ENCODE results near the gene CCDC9B.

Gene CCDC9B

DNA sequence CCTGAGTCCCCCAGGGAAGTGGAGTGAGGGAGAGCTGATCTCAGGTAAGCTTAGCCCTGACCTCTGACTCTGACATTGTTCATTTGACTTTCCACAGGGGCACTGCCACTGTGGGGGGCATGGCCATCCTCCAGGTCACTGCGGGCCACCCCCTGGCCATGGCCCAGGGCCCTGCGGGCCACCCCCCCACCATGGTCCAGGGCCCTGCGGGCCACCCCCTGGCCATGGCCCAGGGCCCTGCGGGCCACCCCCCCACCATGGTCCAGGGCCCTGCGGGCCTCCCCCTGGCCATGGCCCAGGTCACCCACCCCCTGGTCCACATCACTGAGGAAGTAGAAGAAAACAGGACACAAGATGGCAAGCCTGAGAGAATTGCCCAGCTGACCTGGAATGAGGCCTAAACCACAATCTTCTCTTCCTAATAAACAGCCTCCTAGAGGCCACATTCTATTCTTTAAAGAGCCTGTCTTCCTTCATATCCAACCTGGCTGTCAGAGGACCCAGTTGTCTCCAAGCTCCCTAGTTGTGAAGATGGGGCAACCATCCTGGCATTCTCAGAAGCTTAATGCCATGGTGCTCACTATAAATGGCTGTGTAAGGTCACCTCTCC is 15.3 kb upstream of the CCDC9B start:
- Histone ChIP-seq H3K27ac (ENCODE audit: low read depth, low read length) (no peak overlapping the region), H3K4me3 (ENCODE audit: low read depth in 1 of 5, low read length in 5 of 5) (no peak overlapping the region), H3K9ac (ENCODE audit: low read length in 5 of 5) (no peak overlapping the region), H3K4me1 (ENCODE audit: control insufficient read depth in 5 of 5, insufficient read depth in 5 of 5, low read length in 5 of 5) (peaks cover 0 to 27% (median 24%) of the 10 kb centered on the region in 5 donors), H3K27me3 (ENCODE audit: control insufficient read depth in 5 of 5, insufficient read depth in 4 of 5, low read length in 5 of 5) (peaks cover 0 to 13% (median 0%) of the 10 kb centered on the region in 5 donors), H3K36me3 (ENCODE audit: control insufficient read depth in 5 of 5, insufficient read depth in 5 of 5, low read length in 5 of 5) (no peaks in the 10 kb centered on the region), H3K9me3 (ENCODE audit: control insufficient read depth in 5 of 5, low read length in 5 of 5) (no peaks in the 10 kb centered on the region)

DNA sequence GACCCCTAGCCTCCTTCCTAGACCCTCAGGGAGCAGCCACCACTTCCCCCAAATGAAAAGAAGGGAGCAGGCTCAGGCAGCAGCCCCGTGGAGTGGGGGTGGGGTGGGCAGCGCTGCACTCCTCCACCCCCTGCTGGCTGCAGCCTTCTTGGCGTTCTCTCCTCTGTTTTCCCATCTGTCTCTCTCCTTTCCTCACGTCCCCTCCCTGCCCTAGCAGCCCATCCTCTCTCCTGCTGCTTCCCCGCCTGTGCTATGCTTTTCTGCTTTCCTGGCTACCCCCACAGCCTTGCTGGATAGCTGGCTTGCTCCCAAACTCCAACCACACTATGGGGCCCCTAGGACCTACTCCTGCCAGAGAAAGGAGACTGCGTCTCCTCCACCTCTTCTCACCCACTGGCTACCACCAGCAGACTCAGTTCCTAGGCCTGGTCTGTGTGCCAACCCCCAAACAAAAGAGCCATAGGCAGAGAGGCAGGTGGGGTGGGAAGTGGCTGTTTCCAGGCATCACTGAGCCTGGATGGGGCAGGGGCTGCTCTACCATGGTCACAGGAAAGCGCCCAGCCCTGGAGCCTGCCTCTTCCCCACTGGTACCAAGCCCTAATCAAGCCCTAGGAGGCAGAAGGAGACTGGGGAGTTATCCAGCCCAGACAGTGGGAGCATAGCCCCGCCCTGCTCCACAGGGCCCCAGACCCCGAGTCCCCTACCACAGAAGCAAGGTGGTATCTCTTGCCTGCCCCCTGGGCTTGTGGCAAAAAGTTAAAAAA is 13.9 kb upstream of the CCDC9B start:
- Histone ChIP-seq H3K9ac (ENCODE audit: low read length in 5 of 5) (no peak overlapping the region), H3K27me3 (ENCODE audit: control insufficient read depth in 5 of 5, insufficient read depth in 4 of 5, low read length in 5 of 5) (peaks cover 0 to 15% (median 0%) of the 10 kb centered on the region in 5 donors), H3K4me1 (ENCODE audit: control insufficient read depth in 5 of 5, insufficient read depth in 5 of 5, low read length in 5 of 5) (peaks cover 0 to 27% (median 24%) of the 10 kb centered on the region in 5 donors), H3K4me3 (ENCODE audit: low read depth in 1 of 5, low read length in 5 of 5) (no peak overlapping the region), H3K9me3 (ENCODE audit: control insufficient read depth in 5 of 5, low read length in 5 of 5) (no peaks in the 10 kb centered on the region), H3K27ac (ENCODE audit: low read depth, low read length) (no peak overlapping the region), H3K36me3 (ENCODE audit: control insufficient read depth in 5 of 5, insufficient read depth in 5 of 5, low read length in 5 of 5) (no peaks in the 10 kb centered on the region)

GRCh38 chr15:40353697-40354096 is 13.0 kb upstream of the CCDC9B start:
- peaks cover 0 to 25% (median 22%) of the 10 kb centered on the region in 5 donors for H3K4me1 ChIP-seq (ENCODE audit: control insufficient read depth in 5 of 5, insufficient read depth in 5 of 5, low read length in 5 of 5)
- H3K27me3 ChIP-seq (ENCODE audit: control insufficient read depth in 5 of 5, insufficient read depth in 4 of 5, low read length in 5 of 5): peaks cover 0 to 11% (median 0%) of the 10 kb centered on the region in 5 donors
- no peaks in the 10 kb centered on the region for H3K9me3 ChIP-seq (ENCODE audit: control insufficient read depth in 5 of 5, low read length in 5 of 5)
- no peak overlapping the region for H3K9ac ChIP-seq (ENCODE audit: low read length in 5 of 5)
- no peaks in the 10 kb centered on the region for H3K36me3 ChIP-seq (ENCODE audit: control insufficient read depth in 5 of 5, insufficient read depth in 5 of 5, low read length in 5 of 5)
- H3K4me3 ChIP-seq (ENCODE audit: low read depth in 1 of 5, low read length in 5 of 5): no peak overlapping the region
- no peak overlapping the region for H3K27ac ChIP-seq (ENCODE audit: low read depth, low read length)

- Histone ChIP-seq H3K27ac (ENCODE audit: low read depth, low read length) (no peak overlapping the region), H3K36me3 (ENCODE audit: control insufficient read depth in 5 of 5, insufficient read depth in 5 of 5, low read length in 5 of 5) (no peaks in the 10 kb centered on the region), H3K9me3 (ENCODE audit: control insufficient read depth in 5 of 5, low read length in 5 of 5) (no peaks in the 10 kb centered on the region), H3K27me3 (ENCODE audit: control insufficient read depth in 5 of 5, insufficient read depth in 4 of 5, low read length in 5 of 5) (peaks cover 0 to 11% (median 0%) of the 10 kb centered on the region in 5 donors), H3K4me1 (ENCODE audit: control insufficient read depth in 5 of 5, insufficient read depth in 5 of 5, low read length in 5 of 5) (peaks cover 0 to 14% (median 11%) of the 10 kb centered on the region in 5 donors), H3K4me3 (ENCODE audit: low read depth in 1 of 5, low read length in 5 of 5) (no peak overlapping the region), H3K9ac (ENCODE audit: low read length in 5 of 5) (no peak overlapping the region)
These were observed 11.7 kb upstream of the CCDC9B start for GRCh38 chr15:40352281-40352901.

- no peak overlapping the region for H3K27ac ChIP-seq (ENCODE audit: low read depth, low read length)
- H3K4me1 ChIP-seq (ENCODE audit: control insufficient read depth in 5 of 5, insufficient read depth in 5 of 5, low read length in 5 of 5): peaks cover 0 to 12% (median 8%) of the 10 kb centered on the region in 5 donors
- no peaks in the 10 kb centered on the region for H3K36me3 ChIP-seq (ENCODE audit: control insufficient read depth in 5 of 5, insufficient read depth in 5 of 5, low read length in 5 of 5)
- no peak overlapping the region for H3K9ac ChIP-seq (ENCODE audit: low read length in 5 of 5)
- H3K27me3 ChIP-seq (ENCODE audit: control insufficient read depth in 5 of 5, insufficient read depth in 4 of 5, low read length in 5 of 5): peaks cover 0 to 11% (median 0%) of the 10 kb centered on the region in 5 donors
- no peaks in the 10 kb centered on the region for H3K9me3 ChIP-seq (ENCODE audit: control insufficient read depth in 5 of 5, low read length in 5 of 5)
- H3K4me3 ChIP-seq (ENCODE audit: low read depth in 1 of 5, low read length in 5 of 5): no peak overlapping the region
These were observed 8.4 kb upstream of the CCDC9B start for GRCh38 chr15:40349163-40349562.

- Histone ChIP-seq H3K4me1 (ENCODE audit: control insufficient read depth in 5 of 5, insufficient read depth in 5 of 5, low read length in 5 of 5) (peaks cover 0 to 14% (median 8%) of the 10 kb centered on the region in 5 donors), H3K4me3 (ENCODE audit: low read depth in 1 of 5, low read length in 5 of 5) (no peak overlapping the region), H3K9me3 (ENCODE audit: control insufficient read depth in 5 of 5, low read length in 5 of 5) (no peaks in the 10 kb centered on the region), H3K9ac (ENCODE audit: low read length in 5 of 5) (no peak overlapping the region), H3K27ac (ENCODE audit: low read depth, low read length) (no peak overlapping the region), H3K27me3 (ENCODE audit: control insufficient read depth in 5 of 5, insufficient read depth in 4 of 5, low read length in 5 of 5) (peaks cover 0 to 7% (median 0%) of the 10 kb centered on the region in 5 donors), H3K36me3 (ENCODE audit: control insufficient read depth in 5 of 5, insufficient read depth in 5 of 5, low read length in 5 of 5) (no peaks in the 10 kb centered on the region)
These were observed 7.7 kb upstream of the CCDC9B start for GRCh38 chr15:40348474-40348870.

- Histone ChIP-seq H3K4me1 (ENCODE audit: control insufficient read depth in 5 of 5, insufficient read depth in 5 of 5, low read length in 5 of 5) (peaks cover 2 to 20% (median 14%) of the 10 kb centered on the region in 5 donors), H3K4me3 (ENCODE audit: low read depth in 1 of 5, low read length in 5 of 5) (no peak overlapping the region), H3K27ac (ENCODE audit: low read depth, low read length) (no peak overlapping the region), H3K9ac (ENCODE audit: low read length in 5 of 5) (no peak overlapping the region), H3K27me3 (ENCODE audit: control insufficient read depth in 5 of 5, insufficient read depth in 4 of 5, low read length in 5 of 5) (peaks cover 0 to 5% (median 0%) of the 10 kb centered on the region in 5 donors), H3K36me3 (ENCODE audit: control insufficient read depth in 5 of 5, insufficient read depth in 5 of 5, low read length in 5 of 5) (no peaks in the 10 kb centered on the region), H3K9me3 (ENCODE audit: control insufficient read depth in 5 of 5, low read length in 5 of 5) (no peaks in the 10 kb centered on the region)
These were observed 7.1 kb upstream of the CCDC9B start for GRCh38 chr15:40347559-40348473.

DNA sequence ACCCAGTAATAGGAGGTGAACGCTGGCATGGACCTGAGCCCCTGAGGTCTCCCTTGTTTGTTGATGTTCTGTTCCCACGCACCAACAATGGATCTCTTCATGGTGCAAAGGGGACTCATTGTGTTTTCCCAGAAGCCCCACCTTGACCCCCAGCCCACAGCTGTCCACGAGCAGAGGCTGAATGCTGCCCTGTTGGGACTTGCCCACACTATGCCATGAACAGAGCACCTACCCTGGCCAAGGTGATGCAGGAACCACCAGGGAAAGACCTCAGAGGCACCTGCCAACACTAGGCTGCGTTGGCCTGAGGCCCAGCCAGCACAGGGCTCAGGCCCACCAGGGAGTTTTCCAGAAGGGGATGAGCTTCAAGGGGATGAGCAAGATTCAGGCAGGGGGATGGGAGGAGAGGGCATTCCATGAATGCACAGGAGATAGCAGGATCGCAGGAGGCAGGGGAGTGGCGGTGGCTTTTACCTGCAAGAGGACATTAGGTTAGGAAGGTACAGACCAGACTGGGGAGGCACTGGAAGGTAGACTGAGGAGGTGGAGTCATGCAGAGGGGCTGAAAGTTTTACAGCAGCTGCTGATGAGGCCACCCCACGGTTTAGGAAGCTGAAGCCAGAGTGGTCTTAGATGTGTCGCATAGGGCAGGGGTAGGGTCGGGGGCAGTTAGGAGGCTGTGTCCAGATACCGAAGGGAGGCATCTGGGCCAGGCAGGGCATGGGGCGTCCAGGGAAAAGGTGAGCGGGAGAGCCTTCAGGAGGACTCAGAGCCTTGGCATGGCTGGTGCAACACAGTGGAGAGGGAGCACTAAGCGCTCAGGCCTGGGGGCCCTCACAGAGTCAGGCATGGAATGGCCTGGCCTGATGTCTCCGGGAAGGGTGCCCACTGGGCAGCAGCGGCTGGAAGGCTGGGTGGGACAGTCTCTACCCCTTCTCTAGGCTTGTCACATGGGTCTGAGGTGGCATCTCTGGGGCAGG is 6.1 kb upstream of the CCDC9B start:
- Histone ChIP-seq H3K9me3 (ENCODE audit: control insufficient read depth in 5 of 5, low read length in 5 of 5) (no peaks in the 10 kb centered on the region), H3K4me1 (ENCODE audit: control insufficient read depth in 5 of 5, insufficient read depth in 5 of 5, low read length in 5 of 5) (peaks cover 2 to 22% (median 17%) of the 10 kb centered on the region in 5 donors), H3K4me3 (ENCODE audit: low read depth in 1 of 5, low read length in 5 of 5) (no peak overlapping the region), H3K27ac (ENCODE audit: low read depth, low read length) (no peak overlapping the region), H3K9ac (ENCODE audit: low read length in 5 of 5) (no peak overlapping the region), H3K27me3 (ENCODE audit: control insufficient read depth in 5 of 5, insufficient read depth in 4 of 5, low read length in 5 of 5) (peaks cover 0 to 5% (median 0%) of the 10 kb centered on the region in 5 donors), H3K36me3 (ENCODE audit: control insufficient read depth in 5 of 5, insufficient read depth in 5 of 5, low read length in 5 of 5) (no peaks in the 10 kb centered on the region)

Data from subcutaneous abdominal adipose tissue (tissue), 5 donors.